ENCODE measurements around the gene SLC7A6. TPM values are rescaled to one million over a fixed set of nuclear protein-coding genes. Genes with fewer than 3 reads are reported as not detected.
A peak's percentile ranks its signal among the peaks of the same experiment; 100 is the strongest.

Gene SLC7A6
- total RNA-seq, 1 donor: 76.8 TPM

- Histone ChIP-seq H3K4me3 (ENCODE audit: low read length) (peak overlapping the region; percentile 88), H3K27me3 (ENCODE audit: insufficient read depth, low read length) (no peaks in the 10 kb centered on the region), H3K9me3 (ENCODE audit: low read depth, low read length) (no peaks in the 10 kb centered on the region), H3K4me1 (ENCODE audit: insufficient read depth, low read length) (peaks cover 46% of the 10 kb centered on the region)
Observed at GRCh38 chr16:68244481-68244902, 19.8 kb upstream of the SLC7A6 start.

- peak within 1 kb of the TSS; percentile 88 for H3K4me3 ChIP-seq (ENCODE audit: low read length)
- no peaks in the 10 kb centered on the region for H3K27me3 ChIP-seq (ENCODE audit: insufficient read depth, low read length)
- peaks cover 39% of the 10 kb centered on the region for H3K4me1 ChIP-seq (ENCODE audit: insufficient read depth, low read length)
Observed at GRCh38 chr16:68244903-68245853, 19.1 kb upstream of the SLC7A6 start, which contains the start of gene PLA2G15. Gene PLA2G15, plus strand, starts transcription at chr16:68245373. Its CDS starts 54 bp downstream, at chr16:68245427.

GRCh38 chr16:68246121-68246520, 18.2 kb upstream of the SLC7A6 start:
- H3K9me3 ChIP-seq (ENCODE audit: low read depth, low read length): no peaks in the 10 kb centered on the region
- peaks cover 38% of the 10 kb centered on the region for H3K4me1 ChIP-seq (ENCODE audit: insufficient read depth, low read length)
- H3K27me3 ChIP-seq (ENCODE audit: insufficient read depth, low read length): no peaks in the 10 kb centered on the region
- H3K4me3 ChIP-seq (ENCODE audit: low read length): peak overlapping the region; percentile 88

More at GRCh38 chr16:68244903-68245853, 19.1 kb upstream of the SLC7A6 start, which contains the start of gene PLA2G15:
- H3K9me3 ChIP-seq (ENCODE audit: low read depth, low read length): no peaks in the 10 kb centered on the region

- Histone ChIP-seq H3K27me3 (ENCODE audit: insufficient read depth, low read length) (no peaks in the 10 kb centered on the region), H3K4me1 (ENCODE audit: insufficient read depth, low read length) (peaks cover 38% of the 10 kb centered on the region), H3K4me3 (ENCODE audit: low read length) (no peak overlapping the region), H3K9me3 (ENCODE audit: low read depth, low read length) (no peaks in the 10 kb centered on the region)
Observed at GRCh38 chr16:68246666-68247065, 17.7 kb upstream of the SLC7A6 start.

GRCh38 chr16:68247400-68247799, 16.9 kb upstream of the SLC7A6 start:
- no peaks in the 10 kb centered on the region for H3K9me3 ChIP-seq (ENCODE audit: low read depth, low read length)
- H3K4me3 ChIP-seq (ENCODE audit: low read length): no peak overlapping the region
- H3K27me3 ChIP-seq (ENCODE audit: insufficient read depth, low read length): no peaks in the 10 kb centered on the region
- peaks cover 44% of the 10 kb centered on the region for H3K4me1 ChIP-seq (ENCODE audit: insufficient read depth, low read length)

GRCh38 chr16:68247932-68248331, 16.4 kb upstream of the SLC7A6 start:
- H3K27me3 ChIP-seq (ENCODE audit: insufficient read depth, low read length): no peaks in the 10 kb centered on the region
- H3K4me3 ChIP-seq (ENCODE audit: low read length): no peak overlapping the region
- H3K9me3 ChIP-seq (ENCODE audit: low read depth, low read length): no peaks in the 10 kb centered on the region
- peaks cover 45% of the 10 kb centered on the region for H3K4me1 ChIP-seq (ENCODE audit: insufficient read depth, low read length)

- peaks cover 42% of the 10 kb centered on the region for H3K4me1 ChIP-seq (ENCODE audit: insufficient read depth, low read length)
- no peaks in the 10 kb centered on the region for H3K27me3 ChIP-seq (ENCODE audit: insufficient read depth, low read length)
- no peaks in the 10 kb centered on the region for H3K9me3 ChIP-seq (ENCODE audit: low read depth, low read length)
- H3K4me3 ChIP-seq (ENCODE audit: low read length): no peak overlapping the region
Observed at GRCh38 chr16:68249371-68249770, 15.0 kb upstream of the SLC7A6 start.

- Histone ChIP-seq H3K27me3 (ENCODE audit: insufficient read depth, low read length) (no peaks in the 10 kb centered on the region), H3K9me3 (ENCODE audit: low read depth, low read length) (no peaks in the 10 kb centered on the region), H3K4me3 (ENCODE audit: low read length) (no peak overlapping the region), H3K4me1 (ENCODE audit: insufficient read depth, low read length) (peaks cover 31% of the 10 kb centered on the region)
Observed at GRCh38 chr16:68250951-68251350, 13.4 kb upstream of the SLC7A6 start.

- Histone ChIP-seq H3K4me1 (ENCODE audit: insufficient read depth, low read length) (peaks cover 26% of the 10 kb centered on the region), H3K9me3 (ENCODE audit: low read depth, low read length) (no peaks in the 10 kb centered on the region), H3K4me3 (ENCODE audit: low read length) (no peak overlapping the region), H3K27me3 (ENCODE audit: insufficient read depth, low read length) (no peaks in the 10 kb centered on the region)
Observed at GRCh38 chr16:68251832-68252231, 12.5 kb upstream of the SLC7A6 start.

- no peaks in the 10 kb centered on the region for H3K27me3 ChIP-seq (ENCODE audit: insufficient read depth, low read length)
- peaks cover 26% of the 10 kb centered on the region for H3K4me1 ChIP-seq (ENCODE audit: insufficient read depth, low read length)
- no peaks in the 10 kb centered on the region for H3K9me3 ChIP-seq (ENCODE audit: low read depth, low read length)
- no peak overlapping the region for H3K4me3 ChIP-seq (ENCODE audit: low read length)
Observed at GRCh38 chr16:68252383-68252782, 11.9 kb upstream of the SLC7A6 start.

GRCh38 chr16:68253721-68254120, 10.6 kb upstream of the SLC7A6 start:
- Histone ChIP-seq H3K4me1 (ENCODE audit: insufficient read depth, low read length) (peaks cover 30% of the 10 kb centered on the region), H3K4me3 (ENCODE audit: low read length) (no peak overlapping the region), H3K9me3 (ENCODE audit: low read depth, low read length) (no peaks in the 10 kb centered on the region), H3K27me3 (ENCODE audit: insufficient read depth, low read length) (no peaks in the 10 kb centered on the region)

- no peaks in the 10 kb centered on the region for H3K9me3 ChIP-seq (ENCODE audit: low read depth, low read length)
Observed at GRCh38 chr16:68255712-68256111, 8.6 kb upstream of the SLC7A6 start.

GRCh38 chr16:68257251-68257905, 6.9 kb upstream of the SLC7A6 start:
- Histone ChIP-seq H3K9me3 (ENCODE audit: low read depth, low read length) (no peaks in the 10 kb centered on the region), H3K27me3 (ENCODE audit: insufficient read depth, low read length) (no peaks in the 10 kb centered on the region), H3K4me3 (ENCODE audit: low read length) (no peak overlapping the region)

More at GRCh38 chr16:68255712-68256111, 8.6 kb upstream of the SLC7A6 start:
- H3K27me3 ChIP-seq (ENCODE audit: insufficient read depth, low read length): no peaks in the 10 kb centered on the region
- peaks cover 30% of the 10 kb centered on the region for H3K4me1 ChIP-seq (ENCODE audit: insufficient read depth, low read length)
- H3K4me3 ChIP-seq (ENCODE audit: low read length): no peak overlapping the region

GRCh38 chr16:68257906-68258800, 6.2 kb upstream of the SLC7A6 start:
- H3K9me3 ChIP-seq (ENCODE audit: low read depth, low read length): no peaks in the 10 kb centered on the region
- no peak overlapping the region for H3K4me3 ChIP-seq (ENCODE audit: low read length)
- no peaks in the 10 kb centered on the region for H3K27me3 ChIP-seq (ENCODE audit: insufficient read depth, low read length)
- H3K4me1 ChIP-seq (ENCODE audit: insufficient read depth, low read length): peaks cover 28% of the 10 kb centered on the region

More at GRCh38 chr16:68257251-68257905, 6.9 kb upstream of the SLC7A6 start:
- H3K4me1 ChIP-seq (ENCODE audit: insufficient read depth, low read length): peaks cover 28% of the 10 kb centered on the region
